Hepatocyte (in vitro differentiated cells): Measurements from ENCODE around the gene TENM4. TPM values are rescaled to one million over a fixed set of nuclear protein-coding genes. Genes with fewer than 3 reads are reported as not detected.

Experiments
- DNase-seq: peaks from one replicate; pipeline ENCODE4 v3.0.0-alpha.2; 2016; ENCODE audit warnings: low spot score
- H2AFZ ChIP-seq: fragments of 200-600 bp; sonication (generic); 2 replicates; pipeline ENCODE4 v1.6.0; 2016; ENCODE audit warnings: antibody characterized with exemption, mild to moderate bottlenecking
- H3K27ac ChIP-seq: fragments of 200-600 bp; sonication (generic); 2 replicates; pipeline ENCODE4 v1.5.1; 2016; ENCODE audit warnings: mild to moderate bottlenecking
- H3K27me3 ChIP-seq: fragments of 200-600 bp; sonication (generic); 2 replicates; pipeline ENCODE4 v1.6.1; 2016
- H3K36me3 ChIP-seq: fragments of 200-600 bp; sonication (generic); replicated peaks from 2 replicates; pipeline ENCODE4 v1.5.1; 2016; ENCODE audit warnings: low read depth; ENCODE audit not compliant: insufficient read depth
- H3K4me1 ChIP-seq: fragments of 200-600 bp; sonication (generic); 2 replicates; pipeline ENCODE4 v1.5.1; 2016; ENCODE audit warnings: mild to moderate bottlenecking, moderate library complexity; ENCODE audit not compliant: insufficient read depth
- H3K4me2 ChIP-seq: fragments of 200-600 bp; sonication (generic); 2 replicates; pipeline ENCODE4 v1.6.0; 2016
- H3K4me3 ChIP-seq: fragments of 200-600 bp; sonication (generic); 2 replicates; pipeline ENCODE4 v1.5.1; 2016; ENCODE audit warnings: mild to moderate bottlenecking
- H3K79me2 ChIP-seq: fragments of 200-600 bp; sonication (generic); 2 replicates; pipeline ENCODE4 v1.6.0; 2017; ENCODE audit warnings: mild to moderate bottlenecking
- H3K9me2 ChIP-seq: fragments of 200-600 bp; sonication (generic); replicated peaks from 2 replicates; pipeline ENCODE4 v1.6.0; 2017; ENCODE audit warnings: mild to moderate bottlenecking; ENCODE audit not compliant: insufficient read depth
- H3K9me3 ChIP-seq: fragments of 200-600 bp; sonication (generic); 2 replicates; pipeline ENCODE4 v1.5.1; 2016; ENCODE audit warnings: low read depth, mild to moderate bottlenecking
- H4K20me1 ChIP-seq: fragments of 200-600 bp; sonication (generic); 2 replicates; pipeline ENCODE4 v1.6.0; 2016; ENCODE audit warnings: mild to moderate bottlenecking; ENCODE audit not compliant: insufficient read depth, poor library complexity, severe bottlenecking
- CTCF ChIP-seq: fragments of 200-600 bp; sonication (generic); IDR thresholded peaks from 2 replicates; pipeline ENCODE4 v1.5.1; 2016; ENCODE audit warnings: antibody characterized with exemption, mild to moderate bottlenecking; ENCODE audit not compliant: poor library complexity
- EZH2 ChIP-seq: fragments of 200-600 bp; sonication (generic); IDR thresholded peaks from 2 replicates; pipeline ENCODE4 v1.6.1; 2016; ENCODE audit warnings: antibody characterized with exemption, mild to moderate bottlenecking, borderline replicate concordance
- EZH2phosphoT487 ChIP-seq: fragments of 200-600 bp; sonication (generic); IDR thresholded peaks from one replicate; pipeline ENCODE4 v1.6.1; 2018; ENCODE audit warnings: antibody characterized with exemption, mild to moderate bottlenecking, low read depth, moderate library complexity; ENCODE audit not compliant: unreplicated experiment, severe bottlenecking
- WGBS: methylation state at CpG from one replicate; pipeline ENCODE4 v1.1.6; 2016; ENCODE audit warnings: low lambda C conversion rate; ENCODE audit errors: missing lambda C conversion rate; 5-methylcytosine and 5-hydroxymethylcytosine counted together
- polyA plus RNA-seq: library from polyadenylated mRNA; unstranded; fragments of >200 nt; fragmentation: Nextera tagmentation; extraction: Ambion mirVana; gene quantifications from 2 replicates; pipeline ENCODE4 v1.2.1, GENCODE V29; 2016
- total RNA-seq: library from RNA; depleted of rRNA; stranded (reverse); fragments of >200 nt; gene quantifications from 2 replicates; pipeline ENCODE4 v1.2.3, GENCODE V29; 2014

The TENM4 gene
- total and polyA plus RNA-seq, 2 experiments from 2014 or later = 18.4 to 18.7 TPM

- no peak for TF ChIP-seq EZH2
- no peak for TF ChIP-seq EZH2phosphoT487
- no peak for TF ChIP-seq CTCF
- H4K20me1 ChIP-seq = no peaks in the 10 kb centered on the region
Observed at GRCh38 chr11:78735711-78736110, 705.1 kb downstream of the TENM4 start.

GRCh38 chr11:78733031-78733430 lies 707.8 kb downstream of the TENM4 start:
- no peaks in the 10 kb centered on the region for H3K4me1 ChIP-seq
- no peaks in the 10 kb centered on the region for H3K9me2 ChIP-seq
- no peaks in the 10 kb centered on the region for H3K27me3 ChIP-seq
- H3K79me2 ChIP-seq = no peaks in the 10 kb centered on the region
- H3K36me3 ChIP-seq = no peaks in the 10 kb centered on the region
- no peak for DNase-seq
- no peak overlapping the region for H3K27ac ChIP-seq
- no peaks in the 10 kb centered on the region for H3K9me3 ChIP-seq
- no peaks in the 10 kb centered on the region for H4K20me1 ChIP-seq
- no peak overlapping the region for H3K4me3 ChIP-seq
- TF ChIP-seq CTCF = no peak
- TF ChIP-seq EZH2 = no peak
- no peak for TF ChIP-seq EZH2phosphoT487
- H2AFZ ChIP-seq = no peak overlapping the region
- H3K4me2 ChIP-seq = no peak overlapping the region

More at GRCh38 chr11:78735711-78736110, 705.1 kb downstream of the TENM4 start:
- Histone ChIP-seq H3K9me2 (no peaks in the 10 kb centered on the region), H3K36me3 (no peaks in the 10 kb centered on the region), H3K9me3 (no peaks in the 10 kb centered on the region), H3K4me1 (no peaks in the 10 kb centered on the region), H3K27me3 (no peaks in the 10 kb centered on the region), H3K27ac (no peak overlapping the region), H2AFZ (no peak overlapping the region), H3K4me2 (no peak overlapping the region), H3K4me3 (no peak overlapping the region), H3K79me2 (no peaks in the 10 kb centered on the region)
- no peak for DNase-seq

- Histone ChIP-seq H3K27me3 (no peaks in the 10 kb centered on the region), H3K4me2 (no peak overlapping the region), H3K36me3 (no peaks in the 10 kb centered on the region), H3K9me2 (no peaks in the 10 kb centered on the region), H3K4me3 (no peak overlapping the region), H3K27ac (no peak overlapping the region), H3K79me2 (no peaks in the 10 kb centered on the region), H4K20me1 (no peaks in the 10 kb centered on the region), H3K4me1 (no peaks in the 10 kb centered on the region), H2AFZ (no peak overlapping the region), H3K9me3 (no peaks in the 10 kb centered on the region)
- WGBS = 96% methylated on average over 11 of the region's 11 CpGs
- no peak for TF ChIP-seq EZH2
- no peak for TF ChIP-seq EZH2phosphoT487
- no peak for TF ChIP-seq CTCF
- no peak for DNase-seq
Observed at GRCh38 chr11:78732246-78732645, 708.6 kb downstream of the TENM4 start.

GRCh38 chr11:78731027-78731426 lies 709.8 kb downstream of the TENM4 start:
- no peak for TF ChIP-seq EZH2
- no peak for TF ChIP-seq EZH2phosphoT487
- no peak for TF ChIP-seq CTCF
- H4K20me1 ChIP-seq = no peaks in the 10 kb centered on the region
- H3K27me3 ChIP-seq = no peaks in the 10 kb centered on the region
- no peaks in the 10 kb centered on the region for H3K4me1 ChIP-seq
- H3K79me2 ChIP-seq = no peaks in the 10 kb centered on the region
- no peak overlapping the region for H2AFZ ChIP-seq
- H3K9me2 ChIP-seq = no peaks in the 10 kb centered on the region
- 79% methylated on average over 5 of the region's 5 CpGs for WGBS
- H3K36me3 ChIP-seq = no peaks in the 10 kb centered on the region
- no peaks in the 10 kb centered on the region for H3K9me3 ChIP-seq
- no peak overlapping the region for H3K4me2 ChIP-seq
- no peak overlapping the region for H3K27ac ChIP-seq
- no peak overlapping the region for H3K4me3 ChIP-seq
- DNase-seq = peak; percentile 14
